Panc1 (cell line): Measurements from ENCODE around the gene PNMA1. TPM values are rescaled to one million over a fixed set of nuclear protein-coding genes. Genes with fewer than 3 reads are reported as not detected.

Source experiments
- ATAC-seq: fragments of 200-7000 bp; cut with Tn5 transposase; 2 replicates; pipeline ENCODE4 v1.9.1; 2020; ENCODE audit warnings: mild to moderate bottlenecking, moderate library complexity
- BruUV-seq: library from RNA; stranded (reverse); fragments of 400-500 nt; replicated peaks from 2 replicates; lab custom pipeline; 2021; lab: Mats Ljungman, UMichigan
- CTCF ChIA-PET: fragments of 300-600 bp; sonication (Branson Sonifier 250); formaldehyde crosslinking; loops from one replicate; lab custom pipeline; 2022; ENCODE audit warnings: antibody characterized with exemption; lab: Charles Lee
- POLR2A ChIA-PET: fragments of 300-600 bp; sonication (Branson Sonifier 250); formaldehyde crosslinking; loops from one replicate; lab custom pipeline; 2022; ENCODE audit warnings: antibody characterized with exemption; lab: Charles Lee
- DNase-seq: peaks from one replicate; pipeline ENCODE4 v3.0.0-alpha.2; 2010; ENCODE audit warnings: low read depth, low spot score
- H3K27ac ChIP-seq: 2 replicates; pipeline ENCODE4 v1.5.1; 2011; ENCODE audit warnings: mild to moderate bottlenecking, low read length, inconsistent platforms
- H3K27me3 ChIP-seq: fragments of 200-500 bp; sonication (Bioruptor generic); 2 replicates; pipeline ENCODE4 v1.6.0; 2014; ENCODE audit warnings: low read length, inconsistent platforms; ENCODE audit not compliant: control insufficient read depth, insufficient read depth
- H3K36me3 ChIP-seq: fragments of 200-500 bp; sonication (Bioruptor generic); 2 replicates; pipeline ENCODE4 v1.5.1; 2014; ENCODE audit warnings: inconsistent platforms, mild to moderate bottlenecking, low read length, moderate library complexity; ENCODE audit not compliant: control insufficient read depth, insufficient read depth
- H3K4me1 ChIP-seq: 2 replicates; pipeline ENCODE4 v1.5.1; 2011; ENCODE audit warnings: inconsistent platforms, mild to moderate bottlenecking, low read length, moderate library complexity; ENCODE audit not compliant: control insufficient read depth, insufficient read depth
- H3K4me3 ChIP-seq, 2 experiments: 2 replicates each; pipeline ENCODE4 v1.5.1; 2011 to 2012; ENCODE audit warnings: low read depth in 2 of 2, low read length in 2 of 2, mild to moderate bottlenecking in 2 of 2, inconsistent platforms in 1 of 2, moderate library complexity in 1 of 2
- H3K9me3 ChIP-seq: fragments of 200-500 bp; sonication (Bioruptor generic); 2 replicates; pipeline ENCODE4 v1.5.1; 2014; ENCODE audit warnings: low read depth, mild to moderate bottlenecking, inconsistent platforms, low read length, moderate library complexity; ENCODE audit not compliant: control insufficient read depth, insufficient read depth
- CTCF ChIP-seq: fragments of 450-650 bp; IDR thresholded peaks from 2 replicates; pipeline ENCODE4 v1.5.1; 2017; ENCODE audit warnings: mild to moderate bottlenecking
- POLR2AphosphoS5 ChIP-seq: IDR thresholded peaks from 2 replicates; pipeline ENCODE4 v1.6.1; 2012; ENCODE audit warnings: mild to moderate bottlenecking, low read depth, low read length, moderate library complexity
- REST ChIP-seq, 2 experiments: IDR thresholded peaks; 2 replicates each; pipeline ENCODE4 v1.6.1; 2011 to 2012; ENCODE audit warnings: low read depth in 2 of 2, control low read depth in 1 of 2, low read length in 1 of 2, mild to moderate bottlenecking in 1 of 2, moderate library complexity in 1 of 2; ENCODE audit not compliant: insufficient read depth in 1 of 2
- SIN3A ChIP-seq: IDR thresholded peaks from 2 replicates; pipeline ENCODE4 v1.6.1; 2012; ENCODE audit warnings: low read depth, mild to moderate bottlenecking, low read length, moderate library complexity, borderline replicate concordance; ENCODE audit not compliant: insufficient read depth
- TCF7L2 ChIP-seq: IDR thresholded peaks from 2 replicates; pipeline ENCODE4 v1.6.1; 2011; ENCODE audit warnings: mild to moderate bottlenecking, low read depth, low read length, inconsistent platforms
- in situ Hi-C: cut with HindIII; loops from 2 replicates; pipeline ENCODE4 v1.10.0; 2016; ENCODE audit warnings: low sequenced_read_pairs, low pct_unique_long_range_greater_than_20kb
- intact Hi-C: fragments of 100-400 bp; cut with micrococcal nuclease; formaldehyde crosslinking; loops from one replicate; pipeline ENCODE4 v1.10.0; 2022; ENCODE audit not compliant: unreplicated experiment
- total RNA-seq: library from RNA; stranded (reverse); gene quantifications from one replicate; pipeline ENCODE4 v1.2.1, GENCODE V29; 2021; ENCODE audit not compliant: unreplicated experiment

The PNMA1 gene
- total RNA-seq, 1 experiment from 2014 or later: 49.7 TPM

DNA sequence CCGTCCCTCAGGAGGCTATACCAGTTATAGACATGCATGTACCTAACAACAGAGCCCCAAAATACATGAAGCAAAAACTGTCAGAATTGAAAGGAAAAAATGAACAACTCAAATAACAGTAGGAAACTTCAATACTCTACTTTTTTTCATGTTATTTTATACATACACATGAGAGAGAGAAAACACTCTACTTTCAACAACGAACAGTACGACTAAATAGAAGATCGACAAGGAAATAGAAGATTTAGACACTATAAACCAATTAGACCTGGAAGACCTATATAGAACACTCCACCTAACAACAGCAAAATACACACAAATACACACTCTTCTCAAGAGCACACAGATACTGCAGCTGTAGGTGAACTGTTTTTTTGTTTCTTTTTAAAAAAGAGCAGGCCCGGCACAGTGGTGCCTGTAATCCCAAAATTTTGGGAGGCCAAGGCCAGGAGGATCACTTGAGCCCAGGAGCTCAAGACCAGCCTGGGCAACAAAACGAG is 34.7 kb upstream of the PNMA1 start:
- H3K4me3 ChIP-seq: no peak overlapping the region
- H3K36me3 ChIP-seq: no peaks in the 10 kb centered on the region
- H3K27ac ChIP-seq: peak overlapping the region; percentile 82
- ChIA-PET POLR2A (no interaction called here), CTCF (interaction anchor here (1.0 kb wide), 1 partner anchor 20 kb away, joined by 4 read pairs; no protein-coding TSS in a partner anchor)
- H3K4me1 ChIP-seq: peaks cover 95% of the 10 kb centered on the region
- in situ Hi-C loops: no loop called here
- TF ChIP-seq CTCF (no peak), REST (IDR thresholded peaks at IDR 0.05; ENCODE audit: insufficient read depth in 1 of 2, low read depth in 2 of 2, low read length in 1 of 2) (no peak), TCF7L2 (no peak), POLR2AphosphoS5 (no peak), SIN3A (no peak)
- ATAC-seq (no peak), DNase-seq (no peak)
- BruUV-seq: no TSS peak
- intact Hi-C loops: no loop called here
- no peaks in the 10 kb centered on the region for H3K9me3 ChIP-seq
- H3K27me3 ChIP-seq: no peaks in the 10 kb centered on the region

GRCh38 chr14:73747379-73748211 is 33.4 kb upstream of the PNMA1 start:
- CTCF ChIA-PET: interaction anchor here (1.0 kb wide), 1 partner anchor 11 kb away, joined by 3 read pairs; no protein-coding TSS in a partner anchor
- intact Hi-C loops: no loop called here

More at GRCh38 chr14:73747379-73748211, 33.4 kb upstream of the PNMA1 start:
- Histone ChIP-seq H3K4me3 (no peak overlapping the region), H3K27me3 (no peaks in the 10 kb centered on the region), H3K9me3 (no peaks in the 10 kb centered on the region), H3K27ac (peak overlapping the region; percentile 82), H3K4me1 (peaks cover 95% of the 10 kb centered on the region), H3K36me3 (no peaks in the 10 kb centered on the region)
- DNase-seq (no peak), ATAC-seq (no peak)
- POLR2A ChIA-PET: no interaction called here
- in situ Hi-C loops: no loop called here
- no TSS peak for BruUV-seq
- TF ChIP-seq REST (IDR thresholded peaks at IDR 0.05; ENCODE audit: insufficient read depth in 1 of 2, low read depth in 2 of 2, low read length in 1 of 2) (no peak), SIN3A (no peak), POLR2AphosphoS5 (no peak), TCF7L2 (no peak), CTCF (no peak)
